Effector CD4-positive, alpha-beta T cell (primary cell): ENCODE results near the gene KIF17.
"Not testable (repeated sequence)": the region's sequence is repeated elsewhere in the genome, so short reads cannot be mapped to it uniquely, and the experiment has no call there.

Source experiments
- DNase-seq: peaks from one replicate; pipeline ENCODE4 v3.0.0-alpha.2; 2020

The KIF17 gene

DNA sequence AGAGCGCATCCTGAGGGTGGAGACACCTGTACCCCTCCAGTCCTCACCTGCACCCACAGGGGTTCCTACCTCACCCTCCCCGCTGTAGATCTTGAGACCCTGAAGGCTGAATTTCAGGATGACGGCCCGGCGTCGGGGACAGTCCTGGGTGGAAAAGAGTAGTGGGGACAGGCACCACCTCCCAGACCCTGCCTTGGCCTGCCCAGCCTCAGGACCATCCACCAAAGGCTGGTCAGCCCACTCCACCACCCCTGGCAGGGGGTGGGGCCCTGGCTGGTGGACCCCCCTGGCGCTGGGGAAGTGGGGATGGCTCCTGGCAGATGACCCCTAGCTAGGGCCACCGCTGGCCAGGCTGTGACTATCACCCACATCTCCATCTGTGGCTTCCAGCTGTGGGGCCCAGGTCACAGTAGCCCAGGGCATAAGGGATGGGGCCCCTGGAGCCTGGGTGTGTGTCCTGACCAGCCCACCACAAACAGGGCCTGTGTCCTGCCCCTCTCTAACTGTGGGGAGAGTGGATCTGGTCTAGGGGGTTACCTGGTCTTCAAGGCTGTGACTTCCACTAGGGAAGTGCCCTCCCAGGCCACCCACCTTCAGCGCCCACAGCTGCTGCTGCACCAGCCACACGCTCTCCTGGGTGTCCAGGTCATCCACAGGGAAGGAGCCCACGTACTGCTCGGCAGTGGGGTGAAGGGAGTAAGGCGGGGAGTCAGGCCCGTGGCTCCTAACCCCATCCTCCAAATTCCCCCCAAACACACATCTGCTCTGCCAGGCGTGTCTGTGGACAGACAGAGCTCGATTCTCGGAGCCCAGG is 9.3 kb upstream of the KIF17 start:
- no peak for DNase-seq

DNA sequence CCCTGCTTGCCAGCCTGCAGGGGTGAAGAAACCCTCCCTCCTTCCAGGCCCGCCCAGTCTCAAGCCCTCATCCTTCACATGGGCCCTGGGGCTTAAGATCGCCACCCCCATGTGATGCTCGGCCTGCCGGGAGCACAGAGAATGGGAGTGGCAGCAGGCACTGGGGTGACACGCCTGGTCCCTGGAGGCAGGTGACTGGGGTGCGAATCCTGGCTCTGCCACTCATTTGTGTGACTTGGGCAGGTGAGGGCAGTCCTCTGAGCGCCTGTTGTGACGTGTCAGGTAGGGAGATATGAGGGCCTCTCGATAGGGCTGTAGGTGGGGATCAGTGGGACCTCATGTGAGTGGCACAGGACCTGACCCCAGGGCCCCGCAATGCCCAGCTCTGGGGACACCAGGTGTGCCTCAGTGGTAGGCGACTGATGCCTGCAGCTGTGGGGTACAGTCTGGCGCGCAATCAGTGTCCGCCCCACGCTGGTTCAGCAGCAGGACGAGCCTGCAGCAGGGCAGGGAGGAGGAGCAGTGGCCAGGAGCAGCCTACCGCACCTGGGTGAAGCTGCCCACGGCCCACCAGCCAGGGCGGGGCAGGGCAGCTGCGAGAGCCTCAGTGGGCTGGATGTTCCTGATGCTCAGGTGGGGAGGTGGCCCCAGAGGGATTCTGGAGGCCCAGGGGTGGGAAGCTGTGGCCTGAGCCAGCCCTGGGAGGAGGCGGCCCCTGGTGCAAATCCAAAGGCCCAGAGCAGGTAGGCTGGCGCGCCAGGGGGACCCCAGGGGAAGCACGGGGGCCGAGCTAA is 8.5 kb upstream of the KIF17 start:
- no peak for DNase-seq

- DNase-seq = no peak
Observed at GRCh38 chr1:20725189-20726117, 7.6 kb upstream of the KIF17 start.

DNA sequence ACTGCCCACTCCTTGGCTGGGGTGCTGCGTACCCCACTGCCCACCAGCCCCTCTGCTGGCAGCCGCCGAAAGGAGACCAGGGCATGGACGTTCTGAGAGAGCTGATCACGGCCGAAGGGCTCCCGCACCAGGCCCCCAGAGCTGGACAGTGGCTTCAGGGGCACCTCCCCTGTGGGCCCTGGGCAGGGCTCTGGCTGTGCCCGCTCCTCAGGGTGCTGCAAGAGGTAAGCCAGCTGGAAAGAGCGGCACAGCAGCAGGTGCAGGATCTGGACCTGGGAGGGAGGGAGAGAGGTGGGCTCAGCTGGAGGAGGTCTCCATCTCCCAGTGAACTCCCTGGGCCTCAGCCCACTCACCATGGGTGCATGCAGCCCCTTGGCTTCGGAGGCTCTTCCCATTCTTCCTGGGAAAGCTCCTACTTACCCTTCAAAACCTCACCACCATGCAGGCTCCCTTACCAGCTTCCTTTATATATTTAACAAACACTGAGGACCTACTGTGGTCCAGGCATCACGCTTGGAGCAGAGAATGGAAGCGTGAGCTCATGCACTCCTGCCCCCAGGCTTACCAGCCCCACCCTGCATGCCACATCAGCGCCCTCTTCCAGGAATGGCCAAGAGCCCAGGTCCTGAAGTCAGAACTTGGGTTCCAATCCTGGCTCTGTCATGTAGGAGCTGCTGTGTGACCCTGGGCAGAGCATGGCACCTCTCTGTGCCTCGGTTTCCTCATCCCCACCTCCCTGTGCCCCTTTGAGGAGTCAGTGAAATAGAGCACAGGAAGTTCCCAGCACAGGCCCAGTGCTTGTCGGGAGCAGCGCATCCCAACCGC is 6.8 kb upstream of the KIF17 start:
- no peak for DNase-seq

DNA sequence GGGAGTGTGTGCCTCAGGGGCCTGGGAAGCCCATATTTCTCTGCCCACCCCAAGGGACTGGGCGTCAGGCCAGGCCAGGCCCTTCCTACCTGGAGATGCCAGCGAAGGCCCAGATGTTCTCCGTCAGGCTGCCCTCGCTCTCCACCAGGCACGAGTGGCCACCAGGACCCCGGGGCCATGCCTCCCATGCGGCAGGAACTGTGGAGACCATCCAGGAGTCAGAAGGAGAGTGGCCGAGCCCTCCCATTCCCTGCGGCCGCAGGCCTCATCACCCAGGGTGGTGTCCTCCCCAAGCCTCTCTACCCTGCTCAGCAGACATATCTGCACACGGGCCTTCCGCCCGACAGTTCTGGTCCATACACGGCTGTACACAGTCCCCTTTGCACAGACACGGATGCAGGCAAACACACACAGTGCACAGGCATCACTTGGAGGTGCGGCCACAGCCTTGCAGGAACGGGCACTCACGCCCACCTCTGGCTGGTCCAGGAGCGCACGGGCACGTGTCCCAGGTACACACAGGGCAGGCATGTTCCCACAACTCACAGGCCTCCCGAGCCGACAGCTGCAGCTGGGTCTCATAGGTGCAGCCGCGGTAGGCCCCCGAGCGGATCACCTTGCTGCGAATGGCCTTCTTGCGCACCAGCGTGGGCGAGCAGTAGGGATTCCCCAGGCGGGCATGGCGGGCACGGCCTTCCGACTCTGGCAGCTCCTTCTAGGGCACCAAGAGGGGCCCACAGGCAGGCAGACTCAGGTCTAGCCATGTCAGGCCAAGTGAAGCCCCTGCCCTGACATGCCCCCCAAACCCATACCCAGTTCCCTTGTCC is 5.9 kb upstream of the KIF17 start:
- no peak for DNase-seq

GRCh38 chr1:20723159-20723536 is 5.3 kb upstream of the KIF17 start:
- DNase-seq = no peak

DNA sequence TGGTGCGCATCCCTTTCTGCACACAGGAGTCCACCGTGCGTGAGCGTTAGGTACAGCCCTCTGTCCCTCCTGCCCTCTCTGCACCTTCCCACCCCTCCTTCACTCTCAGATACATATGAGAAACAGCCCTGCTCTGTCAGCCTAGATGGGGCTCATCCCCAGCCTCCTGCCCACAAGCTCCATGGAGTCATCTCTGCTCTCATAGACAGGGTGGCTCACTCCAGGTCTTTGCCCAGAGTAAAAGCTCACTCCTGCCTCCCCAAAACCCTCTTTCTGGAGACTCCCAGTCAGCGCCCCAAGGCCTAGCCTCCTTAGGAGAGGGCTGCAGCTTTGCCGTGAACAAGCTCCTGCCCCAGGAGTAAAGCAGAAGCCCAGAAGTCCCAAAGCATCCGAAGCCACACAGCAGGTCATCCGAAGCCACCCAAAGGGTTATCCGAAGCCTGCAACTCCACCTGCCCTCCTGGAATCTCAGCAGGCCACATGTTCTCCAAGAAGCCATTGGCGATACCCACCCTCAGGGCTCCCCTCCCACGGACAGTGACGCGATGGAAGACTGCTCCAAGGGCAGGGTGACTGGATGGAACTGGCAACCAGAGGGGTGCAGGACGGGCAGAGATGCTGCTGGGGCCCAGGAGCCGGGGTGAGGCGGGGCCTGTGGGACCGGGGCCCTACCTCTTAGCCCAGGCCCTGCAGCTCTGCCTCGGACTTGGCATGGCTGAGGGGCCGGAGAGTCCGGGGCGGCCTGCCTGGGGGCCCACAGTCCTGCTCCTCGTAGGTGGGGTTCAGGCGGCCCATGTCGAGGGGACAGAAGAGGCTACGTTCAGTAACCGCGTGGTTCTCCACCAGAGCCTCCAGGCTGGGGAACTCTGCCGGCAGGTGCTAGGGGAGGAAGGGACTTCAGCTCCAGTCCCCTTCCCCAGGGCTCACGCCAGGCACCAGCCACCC is 3.6 kb upstream of the KIF17 start:
- no peak for DNase-seq

- no peak for DNase-seq
Observed at GRCh38 chr1:20720631-20721091, 2.9 kb upstream of the KIF17 start.

DNA sequence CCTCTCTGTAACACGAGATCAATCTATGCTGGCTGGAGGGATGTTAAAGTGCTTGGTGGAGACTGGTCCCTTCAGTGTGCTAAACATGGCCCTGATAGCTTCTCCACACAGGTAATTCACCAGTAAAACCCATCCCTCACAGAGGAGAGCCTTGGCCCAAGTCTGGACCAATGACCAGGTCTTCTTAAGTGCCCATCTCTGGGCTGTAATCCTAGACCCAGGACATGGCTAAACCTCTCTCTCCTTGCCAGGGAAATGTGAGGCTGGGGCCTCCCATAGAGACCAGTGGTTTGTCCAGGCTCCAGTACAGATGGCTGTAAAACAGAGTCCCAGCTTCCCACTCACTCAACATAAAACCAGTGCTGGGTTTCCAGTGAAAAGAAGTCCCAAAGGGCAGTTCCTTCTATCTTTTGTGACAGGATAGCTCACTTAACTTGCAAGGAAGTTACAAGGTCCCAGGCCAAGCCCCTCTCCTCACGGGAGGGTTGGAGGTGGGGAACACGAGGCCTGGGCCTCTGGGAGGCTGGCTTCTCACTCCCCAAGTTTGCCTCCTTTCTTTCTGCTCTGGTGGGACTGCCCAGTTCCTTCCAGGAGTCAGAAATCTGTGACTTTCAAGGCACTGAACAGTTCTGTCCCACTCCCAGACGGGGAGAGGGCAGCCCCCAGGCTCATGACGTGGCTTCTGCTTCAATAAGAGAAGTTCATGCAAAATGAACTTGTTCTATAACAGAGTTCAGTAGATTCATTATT is 2.2 kb upstream of the KIF17 start:
- no peak for DNase-seq

DNA sequence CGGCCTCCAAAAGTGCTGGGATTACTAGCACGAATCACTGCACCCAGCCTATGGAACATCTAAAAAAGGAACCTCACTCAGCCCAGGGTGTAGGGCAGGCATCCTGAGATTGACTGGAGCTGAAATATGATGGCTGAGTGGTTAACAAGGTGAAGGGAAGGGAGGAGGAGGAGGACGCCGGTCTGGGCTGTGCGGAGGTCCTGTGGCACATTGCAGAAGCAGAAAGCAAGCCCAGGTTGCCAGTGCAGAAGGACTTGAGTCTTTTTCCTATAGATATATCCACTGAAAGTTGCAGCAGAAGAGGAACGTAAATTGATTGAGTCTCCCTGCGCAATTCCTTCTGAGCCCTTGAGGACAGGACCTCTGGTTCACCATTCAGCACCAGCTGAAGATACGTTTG is 1.5 kb upstream of the KIF17 start:
- DNase-seq = no peak

- not testable (repeated sequence) for DNase-seq
Observed at GRCh38 chr1:20718343-20718882, 606 bp upstream of the KIF17 start.

GRCh38 chr1:20716232-20716631 is 1.6 kb downstream of the KIF17 start:
- no peak for DNase-seq

- DNase-seq = no peak
Observed at GRCh38 chr1:20715406-20715805, 2.4 kb downstream of the KIF17 start.

GRCh38 chr1:20713440-20713839 is 4.4 kb downstream of the KIF17 start:
- DNase-seq = no peak

DNA sequence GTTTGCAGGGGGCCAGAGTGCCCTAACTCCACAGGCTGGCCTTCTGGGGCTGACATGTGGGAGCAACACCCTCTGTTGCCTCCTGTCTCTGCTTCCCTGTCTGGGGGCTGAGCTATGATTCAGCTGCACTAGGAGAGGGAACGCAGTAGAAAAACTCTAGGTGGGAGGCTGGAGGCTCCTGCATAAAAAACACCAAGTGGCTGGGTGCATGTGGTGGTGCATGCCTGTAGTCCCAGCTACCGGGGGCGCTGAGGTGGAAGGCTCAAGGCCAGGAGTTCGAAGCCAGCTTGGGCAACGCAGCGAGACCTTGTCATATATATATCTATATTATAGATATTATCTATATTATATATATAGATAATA is 5.6 kb downstream of the KIF17 start:
- no peak for DNase-seq

DNA sequence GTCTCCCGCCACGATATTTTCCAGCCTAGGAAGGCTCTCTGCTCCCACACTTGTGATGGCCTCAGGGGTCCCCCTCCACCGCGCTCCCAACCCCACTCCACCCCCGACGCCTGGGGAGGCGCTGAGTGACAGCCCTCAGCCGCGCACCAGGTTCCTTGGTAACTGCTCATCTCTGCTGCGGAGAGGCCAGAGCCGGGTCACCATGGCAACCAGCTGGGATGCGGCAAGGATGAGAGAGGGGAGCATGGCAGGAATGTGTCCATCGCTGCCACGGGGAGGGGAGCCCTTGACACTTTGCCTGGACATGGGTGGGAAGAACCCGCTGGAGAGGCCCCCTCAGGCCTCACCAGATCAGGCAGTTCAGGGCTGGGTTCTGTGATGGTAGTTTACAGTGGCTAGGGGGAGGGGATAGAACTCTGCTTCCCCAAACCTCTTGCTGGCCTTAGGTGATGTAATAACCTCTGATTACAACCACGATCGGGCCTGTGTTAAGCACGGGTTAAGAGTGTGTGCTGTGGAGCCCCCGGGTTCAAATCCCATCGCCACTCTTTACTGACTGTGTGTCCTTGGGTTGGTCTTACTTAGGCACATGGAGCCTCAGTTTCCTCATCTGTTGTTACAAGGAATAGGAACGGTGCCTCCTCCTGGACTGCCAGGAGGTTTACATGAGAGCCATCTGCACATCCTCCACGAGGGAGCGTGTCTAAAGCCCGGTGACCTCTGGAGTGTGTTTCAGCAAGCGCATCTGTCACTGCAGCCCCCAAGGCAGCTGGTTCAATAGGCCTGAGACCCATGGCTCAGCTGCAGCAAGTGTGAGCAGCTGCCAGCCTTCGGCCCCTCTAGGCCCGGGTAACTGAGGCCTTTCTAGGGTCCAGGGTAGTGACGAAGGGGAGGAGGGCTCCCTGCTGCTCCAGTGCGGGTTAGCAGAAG is 6.3 kb downstream of the KIF17 start:
- DNase-seq = no peak

- no peak for DNase-seq
Observed at GRCh38 chr1:20710469-20711284, 7.1 kb downstream of the KIF17 start.
